Caco-2 (cell line): Measurements from ENCODE around the gene ELL. TPM values are rescaled to one million over a fixed set of nuclear protein-coding genes. Genes with fewer than 3 reads are reported as not detected.

ENCODE experiments used
- BruUV-seq: library from RNA; stranded (reverse); fragments of 400-500 nt; replicated peaks from 2 replicates; lab custom pipeline; 2021; lab: Mats Ljungman, UMichigan
- CTCF ChIA-PET: fragments of 300-600 bp; sonication (Branson Sonifier 250); formaldehyde crosslinking; loops from one replicate; lab custom pipeline; 2022; ENCODE audit warnings: antibody characterized with exemption; lab: Charles Lee
- POLR2A ChIA-PET: fragments of 300-600 bp; sonication (Branson Sonifier 250); formaldehyde crosslinking; loops from one replicate; lab custom pipeline; 2022; ENCODE audit warnings: antibody characterized with exemption; lab: Charles Lee
- DNase-seq, 2 experiments: peaks; one replicate each; pipeline versions ENCODE4 v3.0.0 to v3.0.0-alpha.2; 2020 to 2022
- H3K27me3 ChIP-seq: replicated peaks from 2 replicates; pipeline ENCODE4 v1.6.0; 2011; ENCODE audit warnings: low read length; ENCODE audit not compliant: control insufficient read depth, insufficient read depth
- H3K36me3 ChIP-seq: 2 replicates; pipeline ENCODE4 v1.5.1; 2011; ENCODE audit warnings: low read length; ENCODE audit not compliant: control insufficient read depth, insufficient read depth
- H3K4me1 ChIP-seq: fragments of 250-450 bp; sonication (Bioruptor Pico); 2 replicates; pipeline ENCODE4 v1.5.1; 2020; ENCODE audit warnings: mild to moderate bottlenecking
- H3K4me3 ChIP-seq: 2 replicates; pipeline ENCODE4 v1.5.1; 2011; ENCODE audit warnings: low read depth, mild to moderate bottlenecking, control low read depth, low read length
- H3K9me3 ChIP-seq: fragments of 250-450 bp; sonication (Bioruptor Pico); 2 replicates; pipeline ENCODE4 v1.5.1; 2020; ENCODE audit warnings: mild to moderate bottlenecking, moderate library complexity
- H3K27ac Mint-ChIP-seq: one replicate; pipeline ENCODE4 v1.8.0; 2022; ENCODE audit warnings: mixed read lengths; ENCODE audit not compliant: unreplicated experiment
- H3K27me3 Mint-ChIP-seq: one replicate; pipeline ENCODE4 v1.8.0; 2022; ENCODE audit warnings: mixed read lengths; ENCODE audit not compliant: insufficient read depth, unreplicated experiment
- H3K36me3 Mint-ChIP-seq: one replicate; pipeline ENCODE4 v1.8.0; 2022; ENCODE audit warnings: mild to moderate bottlenecking, mixed read lengths; ENCODE audit not compliant: insufficient read depth, unreplicated experiment
- H3K4me1 Mint-ChIP-seq: one replicate; pipeline ENCODE4 v1.8.0; 2022; ENCODE audit warnings: low read depth, mixed read lengths; ENCODE audit not compliant: unreplicated experiment
- H3K4me3 Mint-ChIP-seq: one replicate; pipeline ENCODE4 v1.8.0; 2022; ENCODE audit warnings: mild to moderate bottlenecking, moderate library complexity, mixed read lengths; ENCODE audit not compliant: unreplicated experiment
- H3K9me3 Mint-ChIP-seq: one replicate; pipeline ENCODE4 v1.8.0; 2022; ENCODE audit warnings: mixed read lengths; ENCODE audit not compliant: unreplicated experiment
- CTCF ChIP-seq, 2 experiments: fragments of 200-600 bp in 1 of 2; IDR thresholded peaks; 1 replicate in 1 of 2; 2 replicates in 1 of 2; pipeline versions ENCODE4 v1.5.1 to v1.8.0; 2011 to 2022; ENCODE audit warnings: antibody characterized with exemption in 1 of 2, control low read depth in 1 of 2, inconsistent platforms in 1 of 2, low read depth in 1 of 2, low read length in 1 of 2, mild to moderate bottlenecking in 1 of 2, moderate library complexity in 1 of 2; ENCODE audit not compliant: insufficient read depth in 1 of 2, severe bottlenecking in 1 of 2, unreplicated experiment in 1 of 2
- intact Hi-C: fragments of 100-400 bp; cut with micrococcal nuclease; formaldehyde crosslinking; loops from one replicate; pipeline ENCODE4 v1.10.0; 2022; ENCODE audit not compliant: unreplicated experiment
- total RNA-seq: library from RNA; stranded (reverse); gene quantifications from 2 replicates; pipeline ENCODE4 v1.2.3, GENCODE V29; 2022

ELL gene
- total RNA-seq, 1 experiment from 2014 or later, result 12.1 TPM

GRCh38 chr19:18468517-18468916 lies 53.4 kb downstream of the ELL start:
- no peak for DNase-seq
- ChIA-PET CTCF (interaction anchor here (0.9 kb wide), 1 partner anchor 9 kb away, joined by 5 read pairs; no protein-coding TSS in a partner anchor), POLR2A (no interaction called here)
- Mint-ChIP-seq H3K27ac (no peak overlapping the region), H3K9me3 (no peaks in the 10 kb centered on the region), H3K36me3 (no peaks in the 10 kb centered on the region), H3K4me1 (peaks cover 6% of the 10 kb centered on the region), H3K27me3 (no peaks in the 10 kb centered on the region), H3K4me3 (no peak overlapping the region)
- intact Hi-C loops, result loop anchor here (10.0 kb wide), 1 partner anchor 116 kb away; the partner anchor contains the start of gene REX1BD
- no TSS peak for BruUV-seq
- TF ChIP-seq CTCF (IDR thresholded peaks at IDR 0.05; ENCODE audit: insufficient read depth in 1 of 2, low read depth in 1 of 2, low read length in 1 of 2, severe bottlenecking in 1 of 2, unreplicated experiment in 1 of 2), result no peak
- H3K4me1 ChIP-seq, result peaks cover 21% of the 10 kb centered on the region
- H3K27me3 ChIP-seq, result no peaks in the 10 kb centered on the region
- H3K9me3 ChIP-seq, result no peaks in the 10 kb centered on the region
- no peaks in the 10 kb centered on the region for H3K36me3 ChIP-seq
- H3K4me3 ChIP-seq, result no peak overlapping the region

- H3K9me3 Mint-ChIP-seq, result no peaks in the 10 kb centered on the region
- H3K27me3 ChIP-seq, result no peaks in the 10 kb centered on the region
- POLR2A ChIA-PET, result no interaction called here
- no peaks in the 10 kb centered on the region for H3K36me3 Mint-ChIP-seq
- no peak overlapping the region for H3K4me3 ChIP-seq
- peaks cover 21% of the 10 kb centered on the region for H3K4me1 ChIP-seq
- no peak for TF ChIP-seq CTCF (IDR thresholded peaks at IDR 0.05; ENCODE audit: insufficient read depth in 1 of 2, low read depth in 1 of 2, low read length in 1 of 2, severe bottlenecking in 1 of 2, unreplicated experiment in 1 of 2)
- CTCF ChIA-PET, result no interaction called here
- no peaks in the 10 kb centered on the region for H3K27me3 Mint-ChIP-seq
- intact Hi-C loops, result loop anchor here (10.0 kb wide), 1 partner anchor 117 kb away; the partner anchor contains the start of gene REX1BD
- H3K27ac Mint-ChIP-seq, result no peak overlapping the region
- H3K9me3 ChIP-seq, result no peaks in the 10 kb centered on the region
- peaks cover 6% of the 10 kb centered on the region for H3K4me1 Mint-ChIP-seq
- no peak for DNase-seq
- H3K36me3 ChIP-seq, result no peaks in the 10 kb centered on the region
- no TSS peak for BruUV-seq
- no peak overlapping the region for H3K4me3 Mint-ChIP-seq
Measured at GRCh38 chr19:18467978-18468377, 53.9 kb downstream of the ELL start.

GRCh38 chr19:18466354-18466753 lies 55.5 kb downstream of the ELL start:
- Histone ChIP-seq H3K36me3 (peaks cover 2% of the 10 kb centered on the region; the same call in 1 of the 2 replicates), H3K4me3 (no peak overlapping the region), H3K4me1 (peaks cover 25% of the 10 kb centered on the region), H3K9me3 (no peaks in the 10 kb centered on the region), H3K27me3 (no peaks in the 10 kb centered on the region)
- H3K9me3 Mint-ChIP-seq, result no peaks in the 10 kb centered on the region
- CTCF ChIA-PET, result interaction anchor here (0.5 kb wide), 1 partner anchor 123 kb away, joined by 3 read pairs; no protein-coding TSS in a partner anchor
- H3K4me1 Mint-ChIP-seq, result peaks cover 6% of the 10 kb centered on the region
- H3K36me3 Mint-ChIP-seq, result peaks cover 8% of the 10 kb centered on the region
- no peak for TF ChIP-seq CTCF (IDR thresholded peaks at IDR 0.05; ENCODE audit: insufficient read depth in 1 of 2, low read depth in 1 of 2, low read length in 1 of 2, severe bottlenecking in 1 of 2, unreplicated experiment in 1 of 2)
- no peaks in the 10 kb centered on the region for H3K27me3 Mint-ChIP-seq
- intact Hi-C loops, result loop anchor here (10.0 kb wide), 1 partner anchor 118 kb away; the partner anchor contains the start of gene REX1BD
- H3K27ac Mint-ChIP-seq, result no peak overlapping the region
- no peak for DNase-seq
- no TSS peak for BruUV-seq
- POLR2A ChIA-PET, result no interaction called here
- no peak overlapping the region for H3K4me3 Mint-ChIP-seq
